Activated CD4-positive, CD25-positive, alpha-beta regulatory T cell treated with anti-CD3 and anti-CD28 coated beads, Interleukin-2, amount 50 U/mL, for 16 hours (primary cell): ENCODE data around the gene TMEM242.

Experiments
- DNase-seq: peaks from one replicate; pipeline ENCODE4 v3.0.0-alpha.2; 2020; ENCODE audit warnings: low read depth, low spot score

TMEM242 gene

DNA sequence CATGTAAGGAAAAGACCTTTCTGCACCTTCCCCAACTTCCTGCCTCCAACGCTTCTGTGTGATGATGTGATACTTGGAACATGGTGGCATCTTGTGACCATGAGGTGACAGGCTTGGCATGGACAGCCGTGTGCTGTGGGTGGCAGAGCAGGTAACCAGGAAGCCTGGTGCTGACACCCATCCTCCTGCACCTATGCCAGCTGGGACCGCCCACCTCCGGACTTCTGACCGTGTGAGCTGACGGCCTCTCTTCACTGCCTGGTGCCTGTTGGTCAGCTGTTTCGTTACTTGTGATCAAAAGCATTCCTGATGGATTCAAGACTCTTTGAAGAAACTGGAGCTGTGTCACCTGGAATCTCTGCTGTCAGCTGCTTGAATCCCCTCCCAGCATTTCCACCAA lies 70.3 kb downstream of the TMEM242 start:
- DNase-seq = no peak

DNA sequence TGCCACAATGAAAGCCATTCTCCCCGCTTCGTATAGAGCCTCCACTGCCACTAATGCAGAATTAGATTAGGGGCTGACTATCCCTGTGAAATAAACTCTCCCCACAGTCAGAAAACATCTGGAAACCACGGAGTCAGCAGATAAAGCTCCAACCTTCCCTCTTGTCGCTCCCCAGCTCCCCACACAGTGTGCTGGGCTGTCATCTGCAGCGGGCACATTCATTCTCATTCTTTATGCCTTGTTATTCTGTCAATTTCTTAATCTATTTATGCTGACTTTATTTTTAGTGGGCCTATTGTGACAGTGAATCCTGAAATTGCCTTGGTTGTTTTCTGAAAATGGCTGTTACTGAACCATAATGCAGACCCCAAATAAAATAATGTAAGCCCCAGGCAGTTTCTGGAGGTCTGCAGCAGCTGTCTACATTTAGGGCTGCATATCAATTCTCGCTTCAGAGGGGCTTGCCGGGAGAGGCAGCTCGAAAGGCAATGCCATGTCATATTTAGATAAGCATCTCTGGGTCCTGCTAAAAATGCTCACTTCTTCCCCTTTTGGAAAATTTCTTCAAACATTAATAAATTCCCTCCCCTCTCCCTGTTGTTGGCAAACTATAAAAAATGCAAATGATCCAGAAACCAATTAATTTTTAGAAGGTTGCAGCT lies 71.6 kb downstream of the TMEM242 start:
- DNase-seq = no peak

DNA sequence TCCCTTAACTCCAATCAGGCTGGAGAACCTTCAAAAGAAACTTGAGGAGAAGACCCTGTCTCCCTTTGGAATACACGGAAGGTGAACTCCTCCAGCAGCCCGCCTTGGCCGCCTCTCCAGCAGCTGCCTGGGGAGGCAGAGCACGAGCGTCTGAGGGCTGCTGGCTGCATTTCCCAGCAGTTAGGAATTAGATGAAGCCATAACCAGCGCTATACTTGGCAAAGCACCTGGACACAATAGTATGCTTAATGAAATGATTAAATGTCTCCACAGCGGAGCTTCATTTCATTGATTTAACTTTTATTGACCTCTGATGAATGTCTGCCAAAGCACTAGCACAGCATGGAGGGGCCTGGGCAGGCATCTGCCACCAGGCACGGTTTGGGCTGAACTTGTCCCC lies 73.5 kb downstream of the TMEM242 start:
- no peak for DNase-seq

DNA sequence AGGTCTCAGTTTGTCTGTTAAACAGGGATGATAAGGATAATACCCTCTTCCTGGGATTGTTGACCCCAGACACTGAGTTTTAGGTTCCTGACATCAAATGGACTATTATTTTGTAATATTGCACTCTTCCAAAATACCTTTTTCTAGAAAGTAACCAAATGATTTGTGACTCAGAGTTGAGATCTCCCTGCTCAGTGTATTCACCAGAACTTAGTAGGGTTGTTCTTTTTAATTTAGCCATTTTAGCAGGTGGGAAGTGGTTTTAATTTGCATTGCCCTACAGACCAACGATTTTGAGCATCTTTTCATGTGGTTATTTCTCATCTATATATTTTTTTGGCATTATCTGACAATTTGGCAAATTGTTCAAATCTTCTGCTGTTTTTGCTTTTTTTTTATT lies 75.1 kb downstream of the TMEM242 start:
- DNase-seq = no peak

DNA sequence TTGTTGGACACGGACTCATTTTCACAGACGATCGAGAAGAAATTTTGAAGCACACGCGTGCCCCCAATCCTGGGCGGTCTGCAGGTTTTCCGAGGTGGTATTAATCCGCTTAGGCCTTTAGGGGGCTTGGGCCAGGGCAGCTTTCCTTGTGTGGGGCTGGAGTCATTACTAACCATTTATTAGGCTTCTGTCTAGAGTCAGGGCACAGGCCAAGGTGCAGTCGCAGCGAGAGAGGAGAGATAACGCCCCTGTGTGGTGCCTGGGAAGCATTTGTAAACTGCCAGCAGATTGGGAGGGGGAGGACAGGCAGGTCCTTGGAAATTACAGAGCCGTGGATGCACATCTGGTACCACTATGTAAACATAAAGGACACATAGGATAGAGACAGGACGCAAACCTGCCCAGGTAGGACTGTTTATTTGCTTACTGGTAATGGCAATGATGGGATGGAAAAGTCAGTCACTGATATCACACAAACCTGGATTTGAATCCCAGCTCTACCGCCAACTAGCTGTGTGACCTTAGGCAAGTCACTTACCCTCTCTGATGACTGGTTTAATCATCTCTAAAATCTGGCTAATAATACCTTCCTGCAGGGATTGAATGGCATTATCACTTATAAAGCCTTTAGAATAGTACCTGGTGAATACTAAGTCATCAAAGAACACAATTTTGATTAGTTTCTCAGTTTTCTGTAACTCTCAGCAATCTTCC lies 76.4 kb downstream of the TMEM242 start:
- no peak for DNase-seq

DNA sequence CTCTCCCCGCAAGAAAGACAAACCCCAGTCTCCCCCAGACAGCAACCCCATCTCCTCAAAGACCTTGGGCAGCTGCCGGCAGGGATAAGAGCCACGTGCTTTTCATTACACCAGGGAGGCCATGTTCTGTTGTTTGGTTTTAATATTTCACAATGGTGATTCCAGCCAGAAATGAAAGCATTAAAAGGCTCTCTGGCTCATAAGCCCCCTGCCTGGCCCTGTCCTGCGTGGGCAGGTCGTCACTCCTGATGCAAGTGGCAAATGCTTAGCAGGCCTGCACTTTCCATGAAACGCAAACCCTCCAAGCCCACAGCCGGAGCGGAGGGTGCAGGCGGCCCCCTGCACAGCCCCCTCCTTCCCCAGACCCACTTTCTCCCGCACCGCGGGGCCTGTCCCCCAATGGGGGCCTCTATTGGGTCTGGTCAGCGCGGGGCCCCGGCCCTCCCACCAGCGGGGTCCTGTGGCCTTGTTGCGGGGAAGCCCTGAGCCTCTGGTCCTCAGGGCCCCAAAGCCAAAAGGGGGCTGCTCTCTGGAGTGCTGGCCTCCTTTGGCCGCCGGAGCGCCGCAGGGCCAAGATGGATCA lies 77.2 kb downstream of the TMEM242 start:
- no peak for DNase-seq

DNA sequence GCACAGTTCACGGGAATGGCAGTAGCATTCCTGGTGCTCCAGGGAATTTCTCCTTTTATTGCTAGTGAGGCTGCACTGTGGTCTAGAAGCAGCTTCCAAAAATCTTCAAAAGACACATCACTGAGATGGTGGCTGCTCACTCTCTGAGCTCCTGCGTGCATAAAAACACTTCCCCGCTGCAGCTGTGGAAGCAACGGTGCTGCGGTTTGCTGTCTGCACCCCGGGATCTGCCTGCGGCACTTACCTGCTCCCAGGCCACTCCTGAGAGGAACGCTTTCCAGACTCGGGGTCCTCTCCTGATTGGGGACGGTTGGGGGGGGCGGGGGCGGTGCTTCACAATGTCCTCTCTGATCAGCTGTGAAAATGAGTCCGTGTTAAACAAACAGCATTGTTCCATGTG lies 77.9 kb downstream of the TMEM242 start:
- no peak for DNase-seq

DNA sequence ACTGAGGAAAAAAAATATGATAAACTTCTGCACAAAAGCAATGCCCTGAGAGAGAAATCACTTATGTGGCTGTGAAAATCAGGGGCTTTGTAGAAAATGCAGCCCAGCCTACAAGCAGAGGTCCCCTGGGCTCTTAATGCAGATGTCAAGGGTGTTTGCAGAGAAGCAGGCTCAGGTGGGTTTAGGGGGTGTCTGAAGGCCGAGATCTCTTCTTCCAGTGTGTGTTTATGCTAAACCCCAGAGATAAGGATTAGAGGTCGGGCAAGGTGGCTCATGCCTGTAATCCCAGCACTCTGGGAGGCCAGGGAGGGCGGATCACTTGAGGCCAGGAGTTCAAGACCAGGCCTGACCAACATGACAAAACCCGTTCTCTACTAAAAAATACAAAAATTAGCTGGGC lies 78.5 kb downstream of the TMEM242 start:
- DNase-seq = no peak

DNA sequence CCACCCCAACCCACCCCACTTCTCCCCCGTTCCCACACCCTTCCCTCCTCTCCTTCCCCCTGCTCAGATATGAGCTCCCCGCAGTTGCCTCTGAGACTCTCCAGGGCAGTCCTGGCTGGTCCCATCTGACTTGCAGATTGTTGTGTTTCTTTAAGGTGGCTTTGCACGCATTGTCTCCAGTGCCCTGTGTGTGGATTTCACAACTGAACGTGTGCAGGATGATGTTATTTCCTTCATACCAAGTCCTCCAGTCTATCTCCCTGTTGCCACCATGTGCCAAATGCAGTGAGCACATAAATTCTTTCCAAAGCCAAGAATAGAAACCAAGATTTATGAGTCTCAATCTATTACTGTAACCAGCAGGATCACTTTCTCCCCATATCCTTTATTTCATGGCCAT lies 79.1 kb downstream of the TMEM242 start:
- no peak for DNase-seq

DNA sequence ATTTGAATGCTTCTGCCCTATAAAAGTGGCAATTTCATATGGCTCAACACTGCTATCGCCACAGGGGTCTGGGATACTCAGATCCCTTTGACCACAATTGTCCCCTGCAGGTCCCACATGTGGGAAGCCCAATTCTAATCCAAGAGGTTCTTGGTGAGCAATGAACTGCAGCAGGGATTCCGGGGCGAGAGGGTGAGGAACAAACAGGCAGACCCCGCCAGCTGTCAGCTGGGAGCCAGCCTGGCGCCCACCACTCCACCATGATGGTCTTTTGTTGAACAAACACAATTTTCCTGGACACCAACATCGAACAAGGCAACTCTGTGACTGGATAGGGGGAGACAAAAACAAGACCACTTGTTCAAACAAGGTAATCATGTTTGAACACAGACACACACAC lies 80.5 kb downstream of the TMEM242 start:
- no peak for DNase-seq

DNA sequence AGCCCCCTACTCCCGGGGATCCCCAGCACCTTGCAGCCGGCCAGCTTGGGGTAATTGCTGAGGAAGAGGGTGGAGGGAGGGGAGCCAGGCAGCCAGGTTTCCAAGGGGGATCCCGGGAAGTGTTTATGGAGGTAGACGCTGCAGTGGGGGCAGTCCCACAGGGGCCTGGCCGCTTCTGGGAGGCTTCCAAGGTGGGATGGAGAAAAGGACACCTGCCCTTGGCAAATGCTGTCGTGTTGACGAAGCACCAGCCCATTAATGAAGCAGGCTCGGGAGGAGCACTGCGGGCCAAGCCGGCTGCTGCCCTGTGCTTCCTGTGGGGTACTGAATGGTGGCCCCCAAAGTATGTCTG lies 82.4 kb downstream of the TMEM242 start:
- DNase-seq = no peak

DNA sequence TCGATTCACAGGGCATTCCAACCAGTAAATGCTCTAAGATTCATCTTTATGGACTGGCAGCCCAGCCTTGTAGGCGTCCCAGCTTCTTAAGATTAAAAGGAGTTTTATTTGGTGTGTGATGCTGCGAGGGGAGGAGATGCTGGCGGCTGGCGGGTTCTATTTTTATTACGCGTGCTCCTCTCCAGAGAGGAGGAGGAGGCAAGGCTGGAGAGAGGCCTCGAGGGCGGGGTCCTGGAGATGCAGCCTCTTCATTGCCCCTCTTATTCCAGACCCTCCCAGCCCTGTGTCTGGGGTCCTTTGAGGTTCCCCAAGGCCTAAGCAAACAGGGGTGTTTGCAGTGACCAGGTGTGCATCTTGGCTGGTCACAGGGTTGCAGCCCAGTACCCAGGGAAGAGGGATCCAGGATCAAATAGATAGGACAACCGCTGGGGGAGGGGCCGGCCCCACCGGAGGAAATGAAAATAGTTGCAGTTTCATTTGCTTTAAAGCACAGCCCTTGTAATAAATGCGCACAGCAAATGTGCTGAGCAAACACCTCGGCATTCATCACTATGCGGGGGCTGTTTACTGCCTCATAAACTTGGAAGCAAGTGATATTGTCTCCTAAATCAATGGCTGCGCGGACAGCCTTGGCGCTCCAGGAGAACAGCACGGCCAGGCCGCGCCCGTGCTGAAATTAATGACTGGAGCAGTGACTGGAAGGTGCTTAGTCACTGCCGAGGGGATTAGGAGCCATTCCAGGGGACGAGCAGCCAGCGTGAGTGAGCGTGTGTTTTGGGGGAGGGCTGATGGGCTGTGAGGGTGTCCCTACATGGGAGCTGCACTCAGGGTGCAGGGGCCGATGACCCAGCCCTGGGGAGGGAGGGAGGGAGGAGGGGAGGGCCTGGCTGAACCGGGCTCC lies 83.0 kb downstream of the TMEM242 start:
- DNase-seq = no peak

DNA sequence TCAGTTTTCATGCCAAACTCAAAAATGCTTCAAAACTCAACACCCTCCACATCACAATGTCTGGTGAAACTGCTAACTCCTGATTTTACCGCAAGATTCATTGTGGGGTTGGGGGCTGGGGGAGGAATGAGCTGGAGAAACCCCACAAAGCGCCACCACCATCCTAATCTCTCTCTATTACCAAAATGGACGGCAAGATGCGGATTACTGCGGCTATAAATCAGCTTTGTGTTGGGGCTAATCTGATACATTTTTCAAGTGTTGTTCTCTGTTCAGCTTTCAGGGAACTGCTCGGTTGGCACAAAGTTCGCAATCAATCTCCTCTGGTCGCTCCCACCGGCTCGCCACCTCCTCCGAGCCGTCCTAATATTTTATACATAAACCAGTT lies 83.7 kb downstream of the TMEM242 start:
- no peak for DNase-seq
